Left cardiac atrium (tissue), 4 donors: Measurements from ENCODE around the gene HIVEP3. TPM values are rescaled to one million over a fixed set of nuclear protein-coding genes. Genes with fewer than 3 reads are reported as not detected.
"Not testable (repeated sequence)": the region's sequence is repeated elsewhere in the genome, so short reads cannot be mapped to it uniquely, and the experiment has no call there.

Experiments used
- ATAC-seq, 2 donors: fragments of 200-7000 bp; cut with Tn5 transposase; one replicate each; pipeline ENCODE4 v1.9.1; 2020; ENCODE audit warnings: mild to moderate bottlenecking in 2 of 2, moderate library complexity in 2 of 2
- DNase-seq: peaks from one replicate; pipeline ENCODE4 v3.0.0-alpha.2; 2020
- intact Hi-C, 2 donors: fragments of 100-400 bp; cut with DNase I; formaldehyde crosslinking; loops; one replicate each; pipeline versions ENCODE4 v1.14.1 to v1.15.1; 2022 to 2023
- long read RNA-seq: library from polyadenylated mRNA; unstranded; transcript quantifications from one replicate; pipeline ENCODE4 v2.0.0, GENCODE V29; 2021
- total RNA-seq, 2 donors: library from RNA; stranded (reverse); fragmentation: NEBNext Ultra II Directional; extraction: Animal tissue kit (Norgen Biotek cat#: 25700); gene quantifications; one replicate each; pipeline ENCODE4 v1.2.1, GENCODE V29; 2021
- donor health status: DM: no; HTN: yes; CAD: no.
- donor health status: DM: no; HTN: yes; CAD: no; lungs with severe emphysema.
- donor health status: DM: yes; HTN: yes; CAD: no.
- donor health status: Dilated cardiomyopathy.

Gene HIVEP3
- total RNA-seq: 1 to 10 TPM; 6.6 to 7.2 TPM
- long read RNA-seq, partial matches to known transcripts: 0 of 10 reads
- long read RNA-seq, other reads (novel, unspliced or antisense): 7 of 10 reads

GRCh38 chr1:41918450-41919043 lies at the start of gene HIVEP3:
Gene HIVEP3, minus strand, starts transcription at chr1:41918922.
- ATAC-seq (peak; percentile 33 to 39), DNase-seq (no peak)
- intact Hi-C loops: no loop called here

DNA sequence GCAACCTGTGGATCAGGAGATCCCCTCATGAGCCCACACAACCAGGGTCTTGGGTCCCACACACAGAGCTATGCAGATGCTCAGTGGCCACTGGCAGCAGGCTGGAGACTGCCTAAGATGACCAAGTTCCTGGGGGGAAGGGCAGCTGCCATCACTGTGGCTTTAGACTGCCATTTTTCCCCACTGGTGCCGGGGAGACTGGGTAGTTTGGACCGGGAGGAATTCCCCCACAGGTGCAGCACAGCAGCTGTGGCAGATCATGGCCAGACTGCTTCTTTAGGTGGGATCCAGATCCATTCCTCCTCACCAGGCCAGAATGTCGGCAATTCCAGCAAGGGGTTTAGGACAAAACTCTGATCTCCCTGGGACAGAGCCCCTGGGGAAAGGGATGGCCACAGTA lies 45.7 kb upstream of the HIVEP3 start:
- ATAC-seq (no peak), DNase-seq (no peak)
- intact Hi-C loops: no loop called here

DNA sequence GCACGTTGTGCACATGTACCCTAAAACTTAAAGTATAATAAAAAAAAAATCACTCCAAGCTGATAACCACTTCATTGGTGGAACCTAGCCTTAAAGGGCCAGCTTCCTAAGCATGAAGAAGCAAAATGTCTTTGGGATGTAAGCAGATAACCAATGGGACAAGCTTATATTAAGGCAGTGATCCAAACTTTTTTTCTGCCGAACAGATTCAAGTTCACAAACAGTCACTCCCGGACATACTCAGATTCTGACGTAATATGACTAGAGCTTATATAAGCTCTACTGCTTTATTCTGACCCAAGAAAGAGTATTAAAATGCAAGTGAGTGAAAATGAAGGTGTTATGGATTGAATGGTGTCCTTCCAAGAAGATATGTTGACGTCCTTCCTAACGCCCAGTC lies 44.9 kb upstream of the HIVEP3 start:
- DNase-seq (no peak), ATAC-seq (no peak)
- intact Hi-C loops: no loop called here

DNA sequence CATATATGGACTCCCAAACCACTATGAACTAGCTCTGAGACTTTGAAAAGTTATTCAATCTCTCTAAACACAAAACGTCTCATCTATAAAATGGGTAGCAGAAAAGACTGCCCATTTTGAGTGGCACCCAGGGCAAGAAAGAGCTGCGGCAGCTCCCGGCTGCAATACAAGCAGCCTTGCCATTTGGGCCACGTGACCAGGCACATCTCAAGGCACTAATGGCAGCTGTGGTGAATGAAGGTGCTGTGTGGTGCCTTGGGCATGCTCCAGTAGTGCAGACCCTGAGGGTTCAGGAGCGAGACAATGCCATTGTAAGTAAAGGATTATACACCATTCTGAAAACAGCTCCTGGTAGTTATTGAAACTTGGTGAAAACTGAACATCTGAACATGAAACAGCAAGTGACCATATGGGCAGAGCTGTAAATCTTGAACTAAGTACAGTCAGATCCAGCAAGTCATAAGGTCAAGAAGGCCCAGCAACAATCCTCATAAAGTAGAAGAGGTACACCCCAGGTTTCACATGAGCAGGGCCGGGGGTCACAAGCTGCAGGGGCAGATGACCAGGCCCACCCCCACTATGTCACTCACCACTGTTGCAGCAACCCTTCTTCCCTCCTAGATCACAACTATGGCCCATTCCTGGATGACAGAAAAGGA lies 39.4 kb upstream of the HIVEP3 start:
- DNase-seq (no peak), ATAC-seq (no peak)
- intact Hi-C loops: no loop called here

DNA sequence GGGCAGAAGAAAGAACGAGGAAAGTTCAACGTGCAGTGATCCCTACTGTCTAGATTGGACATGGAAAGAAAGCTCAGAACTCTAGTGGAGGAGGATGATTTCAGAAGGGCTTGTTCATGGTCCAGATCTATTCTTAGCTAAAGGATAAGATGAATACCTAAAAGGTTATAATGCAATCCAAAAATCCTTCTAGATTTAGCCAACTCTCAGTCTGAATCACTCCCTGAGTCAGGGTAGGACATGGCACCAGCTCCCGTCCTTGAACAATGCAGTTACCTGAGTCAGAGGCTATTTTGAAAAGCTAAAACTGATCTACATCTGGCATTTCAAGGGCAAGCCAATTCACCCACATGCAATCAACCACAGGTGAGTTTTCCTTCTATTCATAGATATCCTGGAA lies 38.8 kb upstream of the HIVEP3 start:
- no peak for DNase-seq
- peak; percentile 19 to 92 for ATAC-seq
- intact Hi-C loops: no loop called here

DNA sequence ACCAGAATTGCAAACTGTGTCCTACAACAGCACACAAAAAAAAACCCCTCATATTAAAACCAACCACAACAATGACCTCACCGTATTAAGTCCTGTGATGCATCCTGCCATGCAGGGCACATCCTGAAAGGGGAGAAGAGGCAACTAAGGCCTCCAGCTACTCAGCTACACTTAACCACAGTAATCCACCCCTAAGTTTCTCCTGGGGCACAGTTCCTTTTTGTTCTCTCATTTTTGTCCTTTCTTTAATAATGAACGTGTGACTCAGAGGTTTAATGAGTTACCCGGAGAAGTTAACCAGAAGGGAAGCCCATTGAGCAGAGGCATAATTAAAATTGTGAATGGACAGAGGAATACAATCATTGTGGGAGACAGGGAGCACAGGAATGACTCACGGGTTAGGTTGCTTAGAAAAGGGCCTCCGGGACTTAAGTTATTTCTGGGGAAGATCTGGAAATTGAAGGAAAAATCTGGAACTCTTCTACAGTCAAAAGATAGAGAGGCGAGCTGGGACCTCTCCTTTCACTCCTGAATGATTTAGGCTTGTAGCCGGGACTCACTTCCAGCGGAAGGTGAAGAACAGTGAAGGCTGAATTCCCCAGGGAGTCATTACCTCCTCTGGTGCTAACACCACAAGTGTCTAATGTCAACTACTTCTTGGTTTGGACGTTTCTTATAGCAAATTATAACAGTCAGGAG lies 36.9 kb upstream of the HIVEP3 start:
- ATAC-seq (peak in 1 of 2 donors; percentile 24), DNase-seq (no peak)
- intact Hi-C loops: no loop called here

GRCh38 chr1:41954533-41954944 lies 35.8 kb upstream of the HIVEP3 start:
- intact Hi-C loops: no loop called here
- DNase-seq: no peak
- ATAC-seq: no peak

DNA sequence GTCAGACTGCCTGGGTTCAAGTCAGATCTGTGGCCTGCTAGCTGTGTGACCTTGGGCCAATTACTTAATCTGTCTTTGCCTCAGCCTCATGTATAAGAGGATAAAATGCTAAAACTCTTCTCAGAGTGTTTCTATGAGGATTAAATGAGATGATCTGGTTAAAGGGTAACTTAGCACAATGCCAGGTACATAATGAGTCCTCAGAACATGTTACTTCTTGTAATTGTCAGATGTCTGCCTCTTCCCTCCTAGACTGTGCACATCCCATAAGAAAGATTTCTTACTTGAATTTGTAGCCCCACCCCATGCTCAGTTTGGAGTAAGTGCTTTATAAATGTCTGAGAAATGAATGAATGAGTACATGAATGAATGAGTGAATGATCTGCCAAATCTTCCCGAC lies 34.6 kb upstream of the HIVEP3 start:
- intact Hi-C loops: no loop called here
- no peak for ATAC-seq
- DNase-seq: no peak

DNA sequence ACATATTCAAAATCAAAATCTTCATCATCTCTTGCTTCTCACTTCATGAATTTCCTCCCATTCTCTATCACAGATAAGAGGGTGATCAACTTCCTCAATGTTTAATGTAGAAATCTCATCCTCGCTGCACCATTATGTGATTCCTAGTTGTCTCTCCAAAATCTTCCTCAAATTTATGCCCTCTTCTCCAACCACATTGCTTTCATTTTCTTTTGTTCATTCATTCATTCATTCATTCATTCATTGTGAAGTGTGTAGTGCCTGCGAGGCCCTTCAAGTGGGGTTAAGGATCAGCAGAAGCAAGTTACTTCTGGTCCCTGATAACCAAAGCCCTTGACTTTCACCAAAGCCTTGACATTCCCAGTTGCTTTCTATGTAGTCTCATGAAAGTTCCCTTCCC lies 33.5 kb upstream of the HIVEP3 start:
- no peak for ATAC-seq
- intact Hi-C loops: no loop called here
- DNase-seq: no peak

- ATAC-seq, DNase-seq, intact Hi-C loops: not testable (repeated sequence)
These were observed 32.8 kb upstream of the HIVEP3 start for GRCh38 chr1:41951492-41951891.

DNA sequence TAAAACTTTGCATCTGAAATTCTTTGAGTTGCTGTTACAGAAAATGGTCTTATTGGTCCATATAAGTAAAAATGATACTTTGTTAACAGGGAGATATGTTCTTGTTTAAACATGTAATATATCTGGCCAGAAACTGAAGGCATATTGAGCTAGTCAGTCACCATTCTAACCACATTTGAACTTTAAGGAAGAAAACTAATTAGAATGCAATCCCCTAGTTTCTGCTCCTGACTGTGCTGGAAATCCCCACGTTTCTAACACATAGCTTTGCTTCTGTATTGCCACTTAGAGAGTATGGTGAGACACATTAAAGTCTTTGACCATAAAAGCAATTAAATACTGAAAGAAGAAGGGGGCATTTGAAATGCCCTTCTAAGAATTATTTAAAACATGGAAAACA lies 32.1 kb upstream of the HIVEP3 start:
- DNase-seq: no peak
- intact Hi-C loops: no loop called here
- ATAC-seq: no peak

DNA sequence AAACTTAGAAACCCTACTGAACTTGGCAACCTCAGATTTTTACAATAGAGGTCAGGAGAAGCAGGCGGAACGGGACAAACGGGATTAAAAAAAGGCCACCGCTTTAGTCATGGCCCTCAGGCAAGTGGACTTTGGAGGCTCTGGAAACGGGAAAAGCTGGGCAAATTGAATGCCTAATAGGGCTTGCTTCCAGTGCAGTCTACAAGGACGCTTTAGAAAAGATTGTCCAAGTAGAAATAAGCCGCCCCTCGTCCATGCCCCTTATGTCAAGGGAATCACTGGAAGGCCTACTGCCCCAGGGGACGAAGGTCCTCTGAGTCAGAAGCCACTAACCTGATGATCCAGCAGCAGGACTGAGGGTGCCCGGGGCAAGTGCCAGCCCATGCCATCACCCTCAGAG lies 27.2 kb upstream of the HIVEP3 start:
- DNase-seq, ATAC-seq, intact Hi-C loops: not testable (repeated sequence)

DNA sequence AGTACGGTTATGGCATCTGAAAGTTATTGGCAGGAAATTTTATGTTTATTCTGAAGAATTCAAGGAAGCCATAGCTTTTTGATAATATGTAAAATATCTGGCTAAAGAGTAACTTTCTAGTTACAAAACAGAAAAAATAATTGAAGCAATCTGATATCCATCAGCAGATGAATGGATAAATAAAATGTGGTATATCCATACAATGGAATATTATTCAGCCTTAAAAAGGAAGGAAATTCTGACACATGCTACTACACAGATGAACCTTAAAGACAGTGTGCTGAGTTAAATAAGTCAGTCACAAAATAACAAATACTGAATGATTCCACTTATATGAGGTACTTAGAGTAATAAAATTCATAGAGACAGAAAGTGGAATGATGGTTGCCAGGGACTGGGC lies 25.0 kb upstream of the HIVEP3 start:
- no peak for DNase-seq
- intact Hi-C loops: no loop called here
- ATAC-seq: no peak

DNA sequence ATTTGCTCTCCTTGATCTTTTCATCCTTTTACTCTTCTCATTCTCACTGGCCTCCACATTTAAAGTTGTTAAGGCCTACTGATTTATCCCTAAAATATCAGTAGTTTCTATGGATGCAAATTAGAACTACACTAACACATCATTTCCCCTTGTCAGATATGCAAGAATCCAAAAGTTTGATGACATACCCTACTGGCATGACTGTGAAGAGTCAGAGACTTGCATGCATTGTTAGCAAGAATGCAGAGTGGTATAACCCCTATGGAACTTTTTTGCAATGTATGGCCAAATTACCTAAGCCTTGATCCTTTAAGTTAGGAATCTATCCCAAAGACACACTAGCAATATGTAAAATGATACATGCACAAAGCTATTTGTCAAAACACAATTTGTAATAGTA lies 23.6 kb upstream of the HIVEP3 start:
- DNase-seq (no peak), ATAC-seq (no peak)
- intact Hi-C loops: no loop called here

- DNase-seq (no peak), ATAC-seq (no peak)
- intact Hi-C loops: no loop called here
These were observed 22.7 kb upstream of the HIVEP3 start for GRCh38 chr1:41941381-41941780.

DNA sequence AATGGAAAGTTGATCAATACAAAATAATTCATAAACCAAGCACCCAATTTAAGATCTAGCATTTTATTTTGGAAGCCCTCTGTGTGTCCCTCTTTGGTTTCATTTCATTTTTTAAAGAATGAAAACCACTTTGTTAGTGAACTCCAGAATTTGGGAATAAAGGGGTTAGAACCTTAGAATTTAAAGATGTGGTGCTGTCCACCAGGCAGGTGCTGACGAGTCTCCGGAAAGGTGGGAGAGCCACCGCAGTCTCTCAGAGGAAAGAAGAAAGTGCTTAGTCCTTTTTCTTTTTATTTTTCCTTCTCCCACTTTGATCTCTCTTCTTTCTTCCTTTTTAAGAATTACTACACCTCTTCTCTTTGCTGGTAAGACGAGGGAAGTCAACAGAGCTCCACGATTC lies 20.5 kb upstream of the HIVEP3 start:
- DNase-seq: no peak
- intact Hi-C loops: no loop called here
- ATAC-seq: no peak

DNA sequence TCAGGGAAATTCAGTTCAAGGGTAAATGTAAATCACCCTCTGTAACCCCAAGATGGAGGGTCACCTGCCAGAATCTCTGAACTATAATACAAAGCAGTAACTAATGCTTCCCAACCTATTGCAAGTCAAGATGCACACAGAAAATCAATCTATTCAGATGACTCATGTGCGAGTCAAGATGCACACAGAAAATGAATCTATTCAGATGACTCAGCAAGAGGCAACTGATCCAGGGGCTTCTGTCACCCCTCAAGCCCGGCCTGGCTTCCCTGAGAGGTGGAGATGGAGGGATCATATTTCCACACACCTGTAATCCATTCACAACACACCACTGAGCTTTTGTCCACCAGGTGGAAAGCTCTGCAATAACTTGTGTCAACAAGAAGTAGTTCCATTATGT lies 17.4 kb upstream of the HIVEP3 start:
- ATAC-seq (no peak), DNase-seq (no peak)
- intact Hi-C loops: no loop called here

GRCh38 chr1:41935226-41935625 lies 16.5 kb upstream of the HIVEP3 start:
- intact Hi-C loops: no loop called here
- DNase-seq: no peak
- no peak for ATAC-seq

- DNase-seq: no peak
- no peak for ATAC-seq
- intact Hi-C loops: no loop called here
These were observed 14.4 kb upstream of the HIVEP3 start for GRCh38 chr1:41933106-41933505.

GRCh38 chr1:41931578-41931977 lies 12.9 kb upstream of the HIVEP3 start:
- no peak for ATAC-seq
- DNase-seq: no peak
- intact Hi-C loops: no loop called here

DNA sequence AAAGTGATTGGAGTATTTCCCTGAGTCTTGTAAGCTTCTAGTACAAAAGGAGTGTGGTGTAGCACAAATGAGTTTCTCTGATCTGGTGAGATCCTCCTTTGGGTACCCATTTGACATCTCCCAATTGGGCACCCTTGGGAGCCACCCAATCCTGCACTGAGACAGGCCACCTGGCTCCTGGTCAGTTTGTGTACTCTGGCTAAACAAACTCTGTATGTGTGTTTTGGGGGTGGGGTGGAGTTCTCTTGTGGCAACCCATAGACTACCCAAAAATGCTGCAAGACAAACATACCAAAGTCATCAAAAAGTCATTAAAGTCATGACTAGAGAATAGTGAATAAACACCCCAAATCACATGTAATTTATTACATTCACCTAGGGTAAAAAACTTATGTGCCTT lies 8.4 kb upstream of the HIVEP3 start:
- intact Hi-C loops: loop anchor here in 1 of 2 donors (10.0 kb wide), 1 partner anchor 108 kb away; no protein-coding TSS in a partner anchor

More for the DNA sequence above, 8.4 kb upstream of the HIVEP3 start:
- DNase-seq (no peak), ATAC-seq (no peak)
